WTC11 (cell line): ENCODE results near the gene TMC7.

Experiments used
- FOXP1 ChIP-seq: sonication (generic); formaldehyde crosslinking; IDR thresholded peaks from 2 replicates; pipeline ENCODE4 v1.8.0; 2022; ENCODE audit warnings: missing genetic modification reagents, mild to moderate bottlenecking, moderate library complexity, borderline replicate concordance
- NFYB ChIP-seq: sonication (generic); formaldehyde crosslinking; conservative IDR thresholded peaks from 2 replicates; pipeline ENCODE4 v1.8.0; 2022; ENCODE audit warnings: low read depth, missing genetic modification reagents

DNA sequence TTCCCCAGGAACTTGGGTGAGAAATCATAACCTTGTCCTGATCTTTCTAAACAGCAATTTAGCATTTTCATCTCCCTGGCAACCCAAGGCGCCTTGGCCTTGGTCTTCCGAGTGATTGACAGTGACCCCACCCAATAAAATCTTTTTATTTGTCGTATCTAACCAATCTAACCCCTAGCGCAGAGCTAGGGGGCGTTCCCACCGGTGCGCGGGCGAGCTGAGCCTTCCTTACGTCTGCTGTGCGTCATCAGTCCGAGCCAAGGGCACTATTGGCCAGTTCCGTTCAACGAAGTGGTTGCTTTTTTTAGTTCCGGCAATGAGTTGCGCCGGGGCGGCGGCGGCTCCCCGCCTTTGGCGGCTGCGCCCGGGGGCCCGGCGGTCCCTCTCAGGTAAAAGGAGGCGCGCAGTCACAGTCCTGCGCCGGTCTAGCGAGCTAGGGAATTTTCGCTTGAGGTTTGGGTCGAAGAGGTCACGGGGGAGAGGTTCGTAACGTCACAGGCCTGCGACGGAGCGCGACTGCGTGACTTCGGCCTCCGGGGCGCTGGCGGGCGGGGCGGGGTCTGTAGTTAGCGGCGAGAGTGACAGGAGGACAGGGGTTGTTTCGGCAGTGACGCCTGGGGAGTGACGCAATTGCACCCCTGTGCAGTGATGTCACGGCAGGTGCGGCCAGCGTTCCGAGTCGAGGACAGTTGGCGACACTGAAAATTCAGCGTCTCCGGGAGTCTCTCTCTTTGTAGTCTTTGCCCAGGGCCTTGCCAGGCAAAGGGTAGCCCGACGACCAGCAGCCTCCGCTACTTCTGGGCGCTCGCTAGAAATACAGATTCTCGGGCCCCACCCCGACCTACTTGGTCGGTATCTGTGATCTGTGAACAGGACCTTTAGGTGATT is 83.9 kb downstream of the TMC7 start, which contains the start of gene COQ7:
- peak; percentile 81 for TF ChIP-seq NFYB (CRISPR knock-in tag)
- no peak for TF ChIP-seq FOXP1
